Cortex of kidney (tissue), 1 donor: ENCODE results near the gene CACNA2D2.

ENCODE experiments used
- DNase-seq: peaks from one replicate; lab custom pipeline; 2025; lab: John Stamatoyannopoulos, UW

CACNA2D2 gene

DNA sequence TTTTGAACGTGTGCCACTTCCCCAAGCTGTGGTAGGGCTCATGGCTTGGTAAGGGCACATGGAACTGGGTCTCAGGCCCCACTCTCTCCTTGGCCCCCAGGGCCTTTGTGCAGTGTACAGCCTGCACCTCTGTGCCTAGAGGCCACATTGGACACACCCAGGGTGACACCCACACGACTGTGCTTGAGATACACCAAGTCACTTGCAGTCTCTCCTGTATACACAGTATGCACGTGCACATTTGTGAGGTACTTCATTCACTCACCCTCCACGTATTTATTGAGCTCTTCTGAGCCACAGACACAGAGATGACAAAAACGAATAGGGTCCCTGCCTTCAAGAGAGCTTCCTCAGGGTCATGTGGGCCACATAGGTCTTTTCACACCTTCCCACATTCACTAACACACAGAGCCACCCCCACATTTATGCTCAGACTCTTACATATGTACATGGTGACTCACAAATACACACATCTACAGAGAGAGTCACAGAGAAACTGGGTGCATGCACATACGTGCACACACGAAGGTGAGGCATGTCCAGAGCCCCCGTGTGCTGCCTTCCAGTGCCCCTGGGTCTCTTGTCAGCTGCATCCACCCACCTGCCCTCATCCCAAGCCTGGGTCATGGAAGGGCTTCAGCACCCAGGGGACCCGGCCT, 134.3 kb downstream of the CACNA2D2 start:
- no peak for DNase-seq

DNA sequence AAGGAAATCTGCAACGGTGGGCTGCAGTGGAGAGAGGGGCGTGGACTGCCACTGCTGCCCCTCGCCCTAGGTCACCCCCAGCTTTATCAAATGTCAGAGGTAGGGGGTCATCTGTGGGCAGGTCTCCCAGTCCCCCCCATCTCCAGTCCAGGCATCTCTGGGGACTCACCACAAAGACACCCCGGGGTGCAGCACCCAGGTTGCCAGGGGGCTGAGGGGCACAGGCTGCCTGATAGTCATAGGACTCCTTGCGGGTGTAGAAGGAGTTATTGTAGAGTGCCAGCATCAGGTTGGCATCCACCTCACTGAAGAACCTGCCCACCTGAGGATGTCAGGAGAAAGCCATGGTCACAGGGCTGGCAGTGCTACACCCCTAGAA, 137.6 kb downstream of the CACNA2D2 start:
- DNase-seq: no peak

DNA sequence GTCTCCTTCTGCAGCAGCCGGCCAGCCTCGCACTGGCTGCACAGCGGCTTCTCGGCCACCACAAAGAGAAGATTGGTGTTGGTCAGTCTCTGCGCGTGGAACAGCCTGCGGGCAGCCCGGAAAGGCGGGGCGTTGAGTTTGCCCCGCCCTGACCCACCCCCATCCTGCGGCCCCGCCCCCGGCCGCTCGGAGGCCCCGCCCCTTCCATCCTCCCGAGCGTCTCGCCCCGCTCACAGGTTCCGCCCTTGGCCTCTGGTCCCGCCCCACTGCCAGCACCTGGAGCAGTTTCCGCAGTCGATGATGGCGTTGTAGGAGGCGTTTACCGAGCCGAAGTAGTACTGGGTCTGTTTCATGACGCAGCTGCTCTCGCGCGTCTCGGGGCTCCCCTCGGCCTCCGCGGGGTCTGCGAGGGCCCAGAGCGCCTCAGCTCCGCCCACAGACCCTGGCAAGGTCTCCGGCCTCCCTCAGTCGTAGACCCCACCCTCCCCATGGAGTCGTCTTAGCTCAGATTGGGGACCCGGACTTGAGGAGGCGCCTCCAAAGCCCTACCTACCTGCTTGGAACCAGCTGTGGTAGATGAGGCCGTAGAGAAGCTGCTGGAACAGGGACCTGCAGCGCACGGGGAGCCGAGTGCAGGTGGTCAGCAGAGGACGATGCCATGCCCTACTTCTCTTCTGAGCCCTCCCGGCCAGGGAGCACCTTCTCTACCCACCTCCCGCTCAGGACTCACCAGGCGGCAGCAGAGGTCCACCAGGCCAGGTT, 138.2 kb downstream of the CACNA2D2 start:
- no peak for DNase-seq

DNA sequence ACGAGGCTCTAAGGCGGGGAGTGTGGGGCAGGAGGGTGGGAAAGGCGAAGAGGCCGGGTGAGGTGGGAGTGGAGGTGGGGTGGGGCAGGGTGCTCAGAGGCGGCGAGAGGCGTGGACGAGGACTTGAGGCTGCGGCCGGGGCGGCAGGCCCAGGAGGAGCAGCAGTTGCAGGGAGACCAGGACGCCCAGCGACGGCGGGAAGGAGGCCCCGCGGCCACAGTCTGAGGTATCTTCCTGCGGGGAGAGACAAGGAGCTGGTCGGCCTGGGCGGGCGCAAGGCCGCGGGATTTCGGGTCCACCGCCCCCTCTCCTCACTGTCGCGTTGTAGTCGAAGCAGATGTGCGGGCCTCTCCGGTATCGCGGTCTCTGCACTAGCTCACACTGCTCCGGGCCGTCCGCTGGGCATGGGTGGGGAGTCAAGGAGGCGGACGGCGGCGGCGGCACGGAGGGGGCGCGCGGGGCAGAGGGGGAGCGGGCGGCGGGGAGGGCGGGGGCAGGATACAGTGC, 138.8 kb downstream of the CACNA2D2 start:
- DNase-seq: no peak

DNA sequence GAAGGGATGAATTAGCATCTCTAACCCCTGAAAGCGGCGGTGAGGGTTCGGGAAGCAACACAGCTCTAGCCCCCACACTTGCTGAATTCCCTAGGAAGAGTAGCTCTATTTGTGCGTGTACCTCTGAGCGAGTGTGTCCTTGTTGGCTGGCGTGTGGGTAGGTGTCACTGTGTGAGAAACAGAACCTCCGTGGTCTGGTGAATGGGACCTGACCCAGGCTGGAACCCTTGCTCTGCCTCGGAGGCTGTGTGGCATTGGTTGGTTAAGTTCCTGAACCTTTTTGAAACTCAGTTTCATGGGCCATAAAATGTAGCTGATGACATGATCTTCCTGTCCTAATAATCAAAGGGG, 143.7 kb downstream of the CACNA2D2 start:
- no peak for DNase-seq

DNA sequence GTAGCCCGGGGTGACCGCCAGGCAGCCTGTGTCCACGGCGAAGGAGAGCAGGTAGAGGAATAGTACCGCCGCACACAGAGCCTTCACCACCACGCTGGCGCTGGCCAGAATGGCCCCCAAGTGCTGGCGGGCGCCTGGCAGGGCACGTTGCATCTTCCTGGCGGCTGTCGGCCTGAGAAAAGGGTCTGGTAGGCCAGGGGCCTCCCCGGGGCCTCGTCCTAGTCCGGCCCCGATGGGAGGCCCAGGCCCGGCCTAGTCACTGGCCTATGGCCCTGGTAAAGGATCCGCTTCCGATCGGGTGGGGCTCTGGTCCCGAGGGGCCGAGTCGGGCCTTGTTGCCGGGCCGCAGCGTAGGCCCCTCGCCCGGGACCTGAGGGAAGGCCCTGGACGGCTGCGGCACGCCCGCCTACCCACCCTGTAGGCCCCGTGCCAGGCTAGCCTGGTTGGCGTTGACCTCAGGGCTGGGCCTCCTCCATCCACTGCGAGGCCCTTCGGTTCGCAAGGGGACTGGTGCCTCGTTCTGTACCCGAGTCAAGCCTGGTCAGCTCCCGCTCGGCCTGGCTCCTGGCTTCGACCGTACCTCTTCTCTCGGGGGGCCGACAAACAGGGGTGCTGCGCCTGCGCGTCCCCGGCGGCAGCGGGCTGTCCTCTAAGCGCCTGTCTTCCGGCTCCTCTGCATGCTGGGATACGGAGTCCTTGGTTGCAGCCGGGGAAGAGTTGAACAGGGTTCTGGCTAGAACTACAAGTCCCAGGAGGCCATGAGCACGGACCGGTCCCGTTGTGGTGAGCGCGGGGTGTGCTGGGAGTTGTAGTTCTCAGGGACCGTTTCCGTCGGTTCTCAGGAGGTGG, 144.3 kb downstream of the CACNA2D2 start, which contains the start of gene TMEM115:
Gene TMEM115 (minus strand): TSS at position 611 of the 849 bp plus-strand sequence. CDS start 458 bp downstream, at position 153.
- DNase-seq: peak; percentile 46

DNA sequence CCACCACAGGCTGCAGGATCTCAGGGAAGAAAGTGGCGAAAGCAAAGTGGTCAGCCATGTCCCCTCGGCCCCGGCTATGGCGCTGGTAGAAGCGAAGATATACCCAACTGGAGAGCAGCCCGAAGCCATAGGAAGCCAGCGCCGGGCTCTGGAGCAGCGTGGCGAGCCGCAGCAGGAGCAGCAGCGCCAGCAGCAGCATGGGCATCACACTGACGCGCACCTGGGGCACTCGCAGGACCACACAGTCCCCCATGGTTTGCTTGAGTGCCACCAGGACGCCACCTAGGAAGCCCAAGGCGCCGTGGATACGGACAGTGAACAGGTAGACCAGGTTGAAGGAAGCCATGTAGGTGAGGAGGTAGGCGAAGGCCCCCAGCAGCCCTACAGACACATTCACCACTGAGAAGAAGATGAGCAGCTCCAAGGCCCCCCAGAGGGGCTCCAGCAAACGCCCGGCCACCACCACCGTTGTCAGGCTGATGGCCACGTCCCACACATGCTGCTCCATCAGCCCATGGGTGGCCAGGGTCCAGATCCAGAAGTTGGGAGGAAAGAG, 145.0 kb downstream of the CACNA2D2 start:
- DNase-seq: no peak

DNA sequence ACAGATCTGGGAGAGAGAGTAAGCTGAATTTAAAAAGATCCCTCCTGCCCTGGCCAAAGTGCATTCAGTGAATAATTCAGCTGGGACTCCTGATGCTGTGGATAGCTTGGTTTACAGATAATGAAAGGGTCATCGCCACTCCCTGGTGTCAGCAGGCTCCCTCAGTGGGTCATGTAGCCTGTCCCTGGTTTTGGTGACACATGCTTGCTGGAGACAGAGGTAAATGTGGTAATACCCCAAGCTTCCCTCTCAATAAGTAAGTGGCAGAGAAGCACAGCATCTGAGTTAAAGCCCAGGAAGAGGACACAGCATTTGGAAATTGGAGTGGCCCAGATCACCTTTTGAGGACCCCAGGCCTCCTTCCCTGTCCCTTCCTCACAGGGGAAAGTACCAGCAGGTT, 146.0 kb downstream of the CACNA2D2 start:
- no peak for DNase-seq

DNA sequence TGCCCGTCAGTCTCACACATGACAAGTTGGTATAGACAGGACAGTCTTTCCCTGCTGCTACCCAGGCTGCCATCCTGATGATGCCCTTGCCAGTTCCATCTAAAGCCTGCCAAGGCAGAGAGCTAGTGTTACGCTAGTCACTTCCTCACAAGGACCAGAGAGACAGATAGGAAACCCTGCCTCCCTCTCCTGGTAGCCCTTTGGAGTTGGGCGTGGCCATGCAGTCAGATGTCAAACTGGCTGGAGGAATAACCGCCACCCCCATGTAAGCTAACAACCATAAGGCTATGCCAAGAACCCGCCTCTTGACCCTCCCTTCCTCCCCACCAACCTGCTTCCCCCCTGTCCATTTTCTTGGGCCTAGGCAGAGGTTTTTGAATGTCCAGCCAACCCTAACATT, 146.9 kb downstream of the CACNA2D2 start:
- no peak for DNase-seq

DNA sequence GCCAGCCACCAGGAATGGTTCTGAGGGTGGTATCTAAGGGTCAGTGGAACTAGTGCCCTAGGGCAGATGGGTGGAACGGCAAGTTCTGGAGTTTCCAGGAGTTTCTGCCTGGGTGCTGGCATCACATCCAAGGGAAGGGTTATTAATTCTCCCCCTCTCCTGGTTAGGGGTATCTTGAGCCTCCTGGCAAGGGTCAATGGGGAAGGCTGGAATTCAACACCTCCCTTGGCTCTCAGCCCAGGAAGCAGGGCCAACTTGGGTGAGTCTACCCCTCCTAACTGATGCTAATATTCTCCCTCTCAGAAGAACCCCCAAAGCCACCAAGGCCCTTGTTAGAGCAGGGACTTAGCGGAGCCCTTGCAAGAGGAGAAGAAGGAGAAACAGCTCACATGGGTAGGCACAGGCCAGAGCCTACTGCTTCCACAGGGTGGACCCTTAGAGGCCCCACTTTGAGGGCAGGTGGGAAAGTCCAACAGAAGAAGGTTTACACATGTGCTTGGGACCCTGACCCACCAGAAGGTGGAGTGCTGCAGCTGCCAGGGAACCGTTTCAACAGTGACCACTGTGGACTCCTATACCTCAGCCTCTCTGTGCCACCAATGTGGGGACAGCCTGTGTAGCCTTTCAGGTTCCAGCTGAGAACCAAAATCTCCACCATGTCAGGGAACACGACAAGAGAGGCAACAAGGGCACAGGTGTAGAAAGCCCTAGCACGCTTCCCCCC, 147.4 kb downstream of the CACNA2D2 start:
- DNase-seq: no peak

DNA sequence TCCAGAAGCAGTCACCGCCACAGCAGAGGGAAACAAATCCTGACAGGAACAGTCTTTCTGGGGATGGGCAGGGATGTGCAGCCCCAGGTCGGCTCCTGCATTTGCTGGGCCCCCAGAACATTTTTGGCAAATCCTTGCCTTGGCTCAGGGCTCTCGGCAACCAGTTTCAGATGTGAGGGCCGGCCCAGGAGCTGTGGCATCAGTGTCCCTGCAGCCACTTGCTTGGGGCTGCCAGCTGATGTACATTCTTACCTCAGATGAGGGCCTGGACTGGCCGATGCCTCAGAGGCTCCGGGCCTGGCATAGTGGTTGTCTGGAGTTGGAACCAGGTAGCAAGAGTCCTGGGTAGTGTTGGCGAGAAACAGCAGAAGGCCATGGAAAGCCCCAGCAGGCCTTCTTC, 148.6 kb downstream of the CACNA2D2 start:
- no peak for DNase-seq

DNA sequence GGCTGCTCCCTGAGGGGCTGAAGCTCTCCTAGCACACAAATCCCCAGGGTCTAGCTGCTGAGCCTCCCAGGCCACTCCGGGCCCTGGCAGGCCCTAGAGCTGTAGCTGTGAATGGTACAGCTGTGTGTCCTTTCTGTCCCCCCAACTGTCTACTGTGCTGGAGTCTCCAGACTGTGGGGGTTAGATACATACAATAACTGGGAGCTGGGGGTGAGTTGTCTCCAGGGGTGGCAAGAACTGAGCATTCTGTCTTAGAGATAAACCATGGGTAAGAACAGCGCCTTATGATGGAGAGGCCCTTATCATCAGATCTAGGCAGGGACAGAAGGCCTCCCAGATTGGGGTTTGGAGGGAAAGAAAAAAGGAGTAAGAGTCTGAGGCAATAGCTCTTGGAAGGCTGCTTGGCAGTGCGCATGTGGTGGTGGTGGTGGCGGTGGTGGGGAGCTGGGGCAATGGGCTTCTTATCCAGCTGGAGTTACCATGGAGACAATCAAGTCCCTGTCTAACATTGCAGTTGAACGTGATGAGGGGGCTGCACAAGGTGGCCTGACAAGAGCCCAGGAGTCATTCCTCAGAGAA, 149.2 kb downstream of the CACNA2D2 start:
- DNase-seq: no peak

DNA sequence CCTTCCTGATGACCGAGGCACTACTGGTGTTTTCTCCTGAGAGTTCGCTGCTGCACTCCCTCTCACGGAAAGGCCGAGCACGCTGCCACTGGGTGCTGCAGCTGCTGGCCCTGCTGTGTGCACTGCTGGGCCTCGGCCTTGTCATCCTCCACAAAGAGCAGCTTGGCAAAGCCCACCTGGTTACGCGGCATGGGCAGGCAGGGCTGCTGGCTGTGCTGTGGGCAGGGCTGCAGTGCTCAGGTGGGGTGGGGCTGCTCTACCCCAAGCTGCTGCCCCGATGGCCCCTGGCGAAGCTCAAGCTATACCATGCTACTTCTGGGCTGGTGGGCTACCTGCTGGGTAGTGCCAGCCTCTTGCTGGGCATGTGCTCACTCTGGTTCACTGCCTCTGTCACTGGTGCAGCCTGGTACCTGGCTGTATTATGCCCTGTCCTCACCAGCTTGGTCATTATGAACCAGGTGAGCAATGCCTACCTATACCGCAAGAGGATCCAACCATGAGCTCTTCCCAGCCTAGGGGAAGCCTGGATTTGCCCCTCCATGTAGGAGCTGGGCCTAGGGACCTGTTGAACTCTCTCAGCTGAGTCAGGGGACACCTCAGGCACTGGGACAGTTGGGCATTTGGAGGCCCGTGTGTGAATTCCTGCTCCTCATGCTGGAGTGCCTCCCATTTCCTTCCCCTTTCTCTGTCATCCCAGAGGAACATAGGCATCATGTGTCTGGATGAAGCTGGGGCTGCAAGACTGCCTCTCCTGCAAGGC, 150.0 kb downstream of the CACNA2D2 start:
- no peak for DNase-seq

DNA sequence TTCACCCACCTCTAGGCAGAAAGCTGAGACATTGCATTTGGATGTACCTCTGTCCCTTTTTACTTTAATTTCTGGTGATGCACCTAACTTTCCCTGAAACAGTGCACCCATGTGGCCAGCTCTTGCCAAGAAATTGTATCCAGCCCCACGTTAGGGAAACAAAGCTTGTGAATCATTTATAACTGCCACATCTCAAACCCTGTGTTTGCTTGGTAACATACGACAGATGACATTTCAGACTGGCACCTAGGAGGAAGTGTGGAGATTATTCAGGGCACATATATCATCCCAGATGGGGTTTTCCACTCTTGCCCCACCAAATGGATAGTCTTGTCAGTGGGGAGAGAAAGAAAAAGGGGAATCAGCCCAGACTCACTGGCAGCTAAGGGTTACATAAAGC, 150.7 kb downstream of the CACNA2D2 start:
- DNase-seq: no peak

DNA sequence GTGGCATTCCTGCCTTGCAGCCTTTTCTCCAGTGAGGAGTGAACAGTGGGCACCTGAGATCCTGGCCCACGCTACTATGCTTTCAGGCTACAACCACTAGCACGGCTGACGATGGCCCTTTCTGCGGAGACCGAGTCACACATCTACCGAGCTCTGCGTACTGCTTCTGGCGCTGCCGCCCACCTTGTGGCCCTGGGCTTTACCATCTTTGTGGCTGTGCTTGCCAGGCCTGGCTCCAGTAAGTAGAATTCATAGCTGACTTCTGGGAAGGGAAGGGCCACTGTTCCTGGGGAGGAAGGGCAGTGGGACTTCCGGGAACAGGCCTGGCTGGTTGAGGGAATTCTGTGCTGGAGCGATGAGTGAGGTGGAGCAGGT, 152.1 kb downstream of the CACNA2D2 start:
- no peak for DNase-seq

DNA sequence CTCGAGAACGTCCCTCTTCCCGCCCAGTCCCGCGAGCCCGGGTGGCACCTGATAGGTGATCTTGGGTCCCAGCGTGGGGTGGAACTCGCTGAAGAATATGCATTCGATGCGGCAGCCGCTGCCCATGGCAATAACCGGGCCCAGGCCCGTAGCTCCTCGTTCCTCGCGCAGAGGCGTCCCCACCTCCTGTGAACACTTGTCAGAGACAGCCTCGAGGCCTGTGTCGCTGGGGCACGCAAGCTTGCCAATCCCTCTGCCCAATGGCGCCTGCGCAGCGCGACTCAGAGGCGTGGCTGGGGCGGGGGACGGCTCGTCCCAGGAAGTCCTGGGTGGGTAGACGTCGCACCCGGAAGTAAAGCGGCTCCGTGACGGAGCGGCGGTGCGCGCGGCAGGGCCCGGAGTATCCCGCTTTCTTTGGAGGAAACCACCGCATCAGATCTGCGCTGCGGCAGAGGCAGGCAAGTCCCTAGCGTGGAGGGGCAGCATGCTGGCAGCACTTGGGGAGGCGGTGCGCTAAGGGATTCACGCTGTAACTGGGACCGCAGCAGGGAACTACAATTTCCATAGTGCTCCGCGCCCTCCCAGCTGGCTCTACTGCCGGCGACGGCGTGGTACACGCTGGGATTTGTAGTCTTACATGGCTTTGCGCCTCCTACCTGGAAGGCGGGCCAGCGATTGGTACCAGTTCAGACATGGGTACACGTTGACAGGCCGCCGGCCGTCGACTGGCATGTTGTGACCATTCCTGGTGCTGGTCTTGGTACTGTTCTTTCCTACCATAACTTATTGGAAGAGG, 152.7 kb downstream of the CACNA2D2 start, which contains the start of the genes CYB561D2 and NPRL2:
Gene CYB561D2 (plus strand): TSS at position 336 of the 796 bp plus-strand sequence. CDS start 572 bp downstream, outside the sequence.
Gene NPRL2 (minus strand): TSS at position 249 of the 796 bp plus-strand sequence. CDS start 123 bp downstream, at position 126.
- peak; percentile 65 for DNase-seq

DNA sequence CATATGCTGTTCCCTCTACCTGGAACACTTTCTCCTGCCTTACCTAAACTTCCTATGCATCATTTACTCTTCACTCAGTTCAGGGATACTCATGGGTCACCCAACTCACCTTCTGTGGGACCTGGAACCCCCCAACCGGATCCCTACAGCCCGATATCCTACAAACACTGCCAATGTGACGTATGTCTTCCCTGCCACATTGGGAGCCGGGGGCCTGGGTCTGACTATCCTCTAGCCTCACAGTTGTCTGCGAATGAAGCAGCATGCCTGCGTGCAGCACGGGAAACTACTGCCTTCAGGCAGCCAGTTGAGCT, 153.3 kb downstream of the CACNA2D2 start:
- DNase-seq: no peak

DNA sequence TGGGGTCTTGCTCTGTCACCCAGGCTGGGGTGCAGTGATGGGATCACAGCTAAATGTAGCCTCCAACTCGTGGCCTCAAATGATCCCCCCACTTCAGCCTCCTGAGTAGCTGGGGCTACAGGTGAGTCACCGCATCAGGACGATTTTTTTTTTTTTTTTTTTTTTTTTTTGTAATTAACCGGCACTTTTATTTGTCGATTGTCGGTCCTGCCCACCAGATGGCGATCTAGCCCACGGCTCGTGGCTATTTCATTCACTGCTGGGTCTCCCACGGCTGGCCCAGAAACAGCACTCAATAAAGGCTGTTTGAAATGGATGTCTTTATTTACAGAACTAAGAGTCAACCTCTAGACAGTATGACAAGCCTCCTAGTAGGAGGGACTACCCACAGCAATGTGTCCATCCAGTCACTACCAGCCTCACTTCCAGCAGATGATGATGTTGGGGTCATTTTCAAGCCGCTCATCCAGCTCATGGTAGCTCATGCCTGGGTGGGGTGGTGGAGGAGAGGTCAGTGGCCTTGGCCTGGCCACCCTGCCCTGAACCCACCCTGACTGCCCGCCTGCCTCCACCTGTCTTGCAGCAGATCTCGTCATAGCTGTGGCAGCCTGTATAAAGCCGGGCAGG, 156.1 kb downstream of the CACNA2D2 start:
- no peak for DNase-seq

DNA sequence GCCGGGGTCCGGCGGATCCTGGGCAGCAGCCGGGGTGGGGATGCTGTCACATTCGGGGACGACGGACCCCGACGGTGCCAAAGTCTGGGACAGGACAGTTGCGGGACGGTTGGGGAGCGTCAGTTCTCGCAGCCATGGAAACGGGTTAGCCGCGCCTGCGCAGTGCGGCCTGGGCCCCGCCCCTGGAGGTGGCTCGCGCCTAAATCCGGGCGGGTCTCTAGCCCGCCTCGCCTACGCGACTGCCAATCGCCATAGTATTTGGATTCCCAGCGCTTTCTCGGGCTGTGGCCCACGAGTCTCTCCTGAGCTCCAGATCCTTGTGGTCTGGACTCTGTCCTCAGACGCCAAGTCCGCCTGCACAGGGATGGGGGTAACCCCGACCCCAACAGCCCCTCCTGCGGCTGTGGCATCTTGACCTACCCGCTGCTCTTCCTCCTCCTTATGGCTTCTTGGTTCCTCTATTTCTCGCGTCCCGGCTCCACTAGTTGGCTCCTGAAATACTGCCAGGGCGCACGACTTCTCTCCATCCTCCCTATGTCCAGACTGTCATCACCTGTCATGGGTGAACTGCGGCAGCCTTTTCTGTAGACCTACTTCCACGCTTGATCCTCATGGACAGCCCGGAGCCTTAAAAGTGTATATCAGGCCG, 157.7 kb downstream of the CACNA2D2 start, which contains the start of gene ZMYND10:
Gene ZMYND10 (minus strand): TSS at position 147 of the 649 bp plus-strand sequence. CDS start 153 bp downstream, outside the sequence.
- DNase-seq: no peak
